GM18519 (cell line): Measurements from ENCODE around the gene LRRC8E.

Experiments used
- ATAC-seq: cut with Tn5 transposase; IDR thresholded peaks from one replicate; pipeline ENCODE4 v1.9.1; 2021; ENCODE audit warnings: mild to moderate bottlenecking, moderate library complexity; ENCODE audit not compliant: unreplicated experiment, low FRiP score

The LRRC8E gene

DNA sequence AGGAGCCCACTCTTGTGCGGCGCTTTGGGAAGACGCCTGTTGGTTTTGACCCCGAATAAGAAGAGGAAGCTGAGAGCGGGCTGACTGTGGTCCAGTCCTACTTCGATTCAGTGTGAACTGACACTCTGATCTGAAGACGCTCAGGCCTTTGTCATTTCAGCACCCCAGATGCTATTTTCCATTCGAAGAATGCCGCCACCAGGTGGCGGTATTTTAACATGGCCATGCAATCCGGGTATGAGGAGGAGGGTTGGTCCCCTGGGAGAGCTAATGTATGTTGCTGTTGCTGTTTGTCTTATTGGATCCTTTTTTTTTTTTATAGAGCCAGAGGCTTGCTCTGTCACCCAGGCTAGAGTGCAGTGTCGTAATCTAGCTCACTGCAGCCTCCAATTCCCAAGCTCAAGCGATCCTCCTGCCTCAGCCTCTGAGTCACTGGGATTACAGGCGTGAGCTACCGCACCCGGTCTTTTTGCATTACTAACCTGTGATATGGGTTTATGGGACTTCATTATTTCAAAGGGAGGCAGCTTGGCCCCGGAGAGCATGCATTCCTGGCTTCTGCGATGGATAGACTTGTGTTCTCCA lies 56.0 kb downstream of the LRRC8E start:
- ATAC-seq = peak; percentile 25

DNA sequence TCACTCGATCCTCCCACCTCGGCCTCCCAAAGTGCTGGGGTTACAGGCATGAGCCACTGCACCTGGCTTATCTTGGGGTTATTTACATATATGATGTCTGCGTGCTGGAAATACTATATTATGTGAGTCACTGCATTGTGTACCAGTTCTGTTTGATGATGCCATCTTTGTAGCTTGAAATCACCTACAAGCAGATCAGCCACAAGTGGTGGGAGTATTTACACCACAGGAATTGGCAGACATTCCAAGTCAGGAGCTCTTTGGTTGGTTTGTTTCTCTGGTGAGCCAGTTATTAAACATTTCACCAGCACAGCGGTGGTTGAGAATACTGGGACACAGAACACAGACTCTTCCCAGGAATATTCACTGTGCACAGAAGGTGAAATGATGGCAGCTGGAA lies 59.6 kb downstream of the LRRC8E start:
- ATAC-seq = no peak
